Activated CD4-positive, alpha-beta T cell treated with anti-CD3 and anti-CD28 coated beads, Interleukin-2, amount 50 U/mL, for 16 hours (primary cell): ENCODE measurements around the gene TPPP.
"Not testable (repeated sequence)": the region's sequence is repeated elsewhere in the genome, so short reads cannot be mapped to it uniquely, and the experiment has no call there.

Experiments
- DNase-seq: peaks from one replicate; pipeline ENCODE4 v3.0.0-alpha.2; 2020

Gene TPPP

DNA sequence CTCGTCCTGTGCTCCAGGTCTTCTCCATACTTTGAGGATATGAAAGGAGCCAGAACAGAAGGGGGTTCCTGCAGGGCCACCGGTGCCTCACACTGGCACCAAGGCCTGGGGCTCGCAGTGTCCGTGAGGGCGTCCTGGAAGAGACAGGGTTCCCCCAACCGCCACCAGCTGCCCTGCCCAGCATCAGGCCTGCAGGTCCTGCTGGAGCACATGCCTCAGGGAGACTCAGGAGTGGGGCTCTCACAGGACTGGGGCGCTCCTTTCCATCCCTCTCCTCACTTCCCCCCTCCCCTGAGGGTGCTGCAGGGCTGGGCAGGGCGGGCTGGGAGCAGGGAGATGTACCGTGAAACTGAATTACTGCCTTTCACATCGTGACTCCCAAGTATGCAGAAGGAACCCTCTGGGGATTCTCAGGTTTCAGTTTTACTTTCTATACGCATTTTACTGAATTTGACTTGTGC, 49.3 kb downstream of the TPPP start:
- no peak for DNase-seq

- DNase-seq, result no peak
Measured at GRCh38 chr5:643351-643801, 49.8 kb downstream of the TPPP start.

- DNase-seq, result no peak
Measured at GRCh38 chr5:642481-642880, 50.7 kb downstream of the TPPP start.

- DNase-seq, result no peak
Measured at GRCh38 chr5:641331-641765, 51.8 kb downstream of the TPPP start.

GRCh38 chr5:640461-641330, 52.5 kb downstream of the TPPP start:
- DNase-seq, result no peak

DNA sequence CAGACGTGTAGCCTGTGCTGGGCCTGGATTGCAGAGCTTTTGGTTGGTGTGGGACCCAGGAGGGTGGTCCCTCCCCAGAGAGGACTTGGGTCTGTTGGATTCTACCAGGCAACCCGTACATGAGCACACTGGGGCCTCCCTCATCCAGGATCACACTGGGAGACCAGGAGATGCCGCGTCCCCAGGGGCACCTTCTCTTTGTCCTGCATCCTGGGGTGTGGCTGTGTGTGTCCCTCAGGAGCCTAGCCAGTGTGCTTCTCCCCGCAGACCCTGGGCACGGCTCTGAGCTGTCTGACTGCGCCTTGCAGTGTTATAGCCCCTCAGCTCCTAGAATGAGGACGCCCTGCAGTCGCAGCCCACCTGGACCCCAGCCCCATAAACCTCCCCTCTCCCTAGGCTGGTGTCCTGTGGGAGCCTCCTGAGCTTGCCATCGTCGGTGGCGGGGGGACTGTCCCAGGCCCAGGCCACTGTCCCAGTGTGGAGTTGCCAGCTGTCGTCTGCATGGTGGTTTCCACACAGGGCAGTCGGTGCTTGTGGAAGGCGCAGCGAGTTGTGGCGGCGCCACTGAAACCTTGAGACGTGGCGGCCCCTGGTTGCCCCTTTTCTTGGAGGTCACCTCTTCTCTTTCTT, 53.5 kb downstream of the TPPP start:
- DNase-seq, result no peak

GRCh38 chr5:639253-639530, 54.0 kb downstream of the TPPP start:
- DNase-seq, result no peak

DNA sequence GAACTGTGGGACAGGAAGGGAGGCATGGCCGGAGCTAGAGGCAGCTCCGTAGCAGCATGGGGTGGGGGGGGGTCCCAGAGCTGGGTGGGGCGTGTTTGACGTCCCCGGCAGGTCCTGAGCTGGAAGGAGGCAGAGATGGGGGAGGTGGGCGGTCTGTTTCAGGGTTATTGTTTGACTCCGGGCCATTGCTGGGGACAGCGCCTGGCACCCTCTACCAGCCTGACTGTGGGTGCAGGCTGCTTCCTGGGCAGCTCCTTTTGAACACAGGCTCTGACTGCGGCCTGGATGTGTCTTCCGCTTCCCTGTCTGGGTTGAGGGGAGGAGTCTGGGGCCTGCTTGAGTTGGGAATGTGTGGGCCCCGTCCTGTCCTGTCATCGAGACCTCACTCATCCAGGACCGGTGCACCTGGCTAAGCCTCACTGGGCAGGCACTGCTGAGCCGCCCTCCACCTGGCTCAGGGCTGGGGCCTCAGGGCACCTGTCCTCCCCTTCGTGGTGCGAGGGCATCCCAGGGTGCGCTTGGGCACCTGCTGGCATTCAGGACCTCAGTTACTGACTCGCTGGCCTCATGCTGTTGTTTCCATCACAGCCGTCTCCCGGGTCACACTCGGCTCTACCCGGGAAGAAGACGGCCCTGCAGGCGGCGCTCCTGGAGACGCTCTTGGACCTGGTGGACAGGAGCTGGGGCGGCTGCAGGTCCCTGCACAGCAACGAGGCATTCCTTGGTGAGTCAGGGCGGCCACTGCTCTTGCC, 54.5 kb downstream of the TPPP start:
- no peak for DNase-seq

DNA sequence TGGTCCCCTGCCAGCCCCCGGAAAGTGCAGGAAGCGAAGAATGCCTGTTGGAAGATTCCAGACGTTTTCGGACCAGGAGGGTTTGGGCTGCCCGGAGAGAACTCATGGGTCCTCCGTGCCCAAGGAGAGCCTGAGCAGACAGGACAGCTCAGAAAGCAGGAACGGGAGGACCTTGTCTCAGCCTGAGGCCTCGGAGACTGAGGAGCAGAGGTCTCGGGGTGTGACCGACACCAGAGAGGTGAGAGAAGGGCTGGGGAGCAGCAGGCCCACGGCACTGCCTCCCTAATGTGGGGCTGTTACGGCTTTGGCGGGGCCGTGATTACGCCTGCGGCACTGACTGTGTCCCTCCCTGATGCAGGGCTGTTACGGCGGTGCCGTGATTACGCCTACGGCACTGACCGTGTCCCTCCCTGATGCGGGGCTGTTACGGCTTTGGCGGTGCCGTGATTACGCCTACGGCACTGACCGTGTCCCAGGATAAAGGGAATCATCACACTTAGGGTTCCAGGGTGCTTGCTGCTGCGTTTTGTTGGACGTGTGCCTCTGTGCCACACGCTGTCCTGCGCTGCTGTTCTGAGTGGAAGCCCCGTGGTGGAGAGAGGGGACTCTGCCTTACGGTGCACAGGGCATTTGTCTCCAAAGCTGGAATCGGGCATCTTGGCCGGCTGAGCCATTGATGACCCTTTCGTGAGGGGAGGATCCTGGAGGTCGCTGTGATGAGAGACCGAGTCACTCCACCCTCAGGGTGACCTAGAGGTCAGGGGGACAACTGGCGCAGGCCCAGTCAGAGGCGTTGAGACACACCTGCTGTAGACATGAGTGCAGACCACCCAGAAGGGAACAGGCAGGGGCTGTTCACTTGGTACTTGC, 55.3 kb downstream of the TPPP start:
- DNase-seq, result no peak

GRCh38 chr5:636951-637350, 56.2 kb downstream of the TPPP start:
- no peak for DNase-seq

GRCh38 chr5:635306-636055, 57.7 kb downstream of the TPPP start:
- no peak for DNase-seq

DNA sequence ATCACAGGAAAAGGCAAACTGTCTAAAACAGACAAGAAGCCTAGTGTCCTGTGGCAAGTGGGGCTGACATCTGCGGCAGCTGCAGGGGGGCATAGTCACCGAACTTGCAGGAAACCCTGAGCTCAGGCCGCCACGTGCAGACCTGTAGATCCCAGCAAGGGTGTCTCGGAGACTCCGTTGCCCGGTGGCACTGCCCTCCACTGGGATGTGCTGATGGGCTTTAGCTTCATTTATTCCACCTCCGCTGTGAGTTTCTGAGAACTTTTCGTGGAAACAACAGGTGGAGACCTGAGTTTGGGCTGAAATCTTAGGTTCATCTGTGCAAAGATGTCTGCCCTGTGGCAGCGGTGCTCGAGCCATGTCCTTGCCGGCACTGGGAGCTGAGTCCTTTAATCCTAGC, 59.0 kb downstream of the TPPP start:
- DNase-seq, result no peak

GRCh38 chr5:633501-633955, 59.6 kb downstream of the TPPP start:
- DNase-seq, result no peak

- not testable (repeated sequence) for DNase-seq
Measured at GRCh38 chr5:628351-629205, 64.6 kb downstream of the TPPP start.

- no peak for DNase-seq
Measured at GRCh38 chr5:627840-628239, 65.3 kb downstream of the TPPP start.

- no peak for DNase-seq
Measured at GRCh38 chr5:626850-627249, 66.3 kb downstream of the TPPP start.

DNA sequence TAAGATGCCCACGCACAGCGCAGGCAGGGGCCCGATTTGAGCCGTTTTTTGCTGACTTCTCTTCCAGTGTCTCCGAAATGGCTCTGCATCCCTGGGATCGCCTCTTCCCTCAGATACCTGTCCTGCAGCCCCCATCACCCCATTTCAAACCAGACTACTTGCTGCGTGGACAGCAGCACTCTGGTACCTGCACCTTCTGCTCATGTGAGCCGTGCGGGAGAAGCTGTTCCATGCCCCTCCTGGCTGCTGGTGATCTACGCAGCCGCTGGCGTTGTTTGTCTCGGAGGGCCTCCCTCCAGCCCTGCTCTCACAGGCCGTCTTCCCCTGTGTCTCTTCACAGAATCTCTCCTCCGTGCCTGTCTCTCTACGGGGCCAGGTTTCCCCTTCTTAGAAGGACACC, 67.6 kb downstream of the TPPP start:
- DNase-seq, result no peak

DNA sequence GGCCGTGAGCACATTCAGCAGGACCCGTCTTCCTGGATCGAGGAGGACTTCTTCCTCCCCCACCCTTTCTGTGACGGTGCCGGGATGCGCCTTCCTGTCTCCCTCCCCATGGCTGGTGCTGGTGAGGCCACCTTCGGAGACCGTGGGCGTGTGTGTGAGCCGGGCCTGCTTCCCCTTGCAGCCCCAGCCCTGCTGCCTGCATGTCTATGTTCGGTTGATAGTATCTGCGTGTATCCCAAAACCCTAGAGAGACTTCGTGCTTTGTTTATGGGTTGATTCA, 68.3 kb downstream of the TPPP start:
- no peak for DNase-seq

DNA sequence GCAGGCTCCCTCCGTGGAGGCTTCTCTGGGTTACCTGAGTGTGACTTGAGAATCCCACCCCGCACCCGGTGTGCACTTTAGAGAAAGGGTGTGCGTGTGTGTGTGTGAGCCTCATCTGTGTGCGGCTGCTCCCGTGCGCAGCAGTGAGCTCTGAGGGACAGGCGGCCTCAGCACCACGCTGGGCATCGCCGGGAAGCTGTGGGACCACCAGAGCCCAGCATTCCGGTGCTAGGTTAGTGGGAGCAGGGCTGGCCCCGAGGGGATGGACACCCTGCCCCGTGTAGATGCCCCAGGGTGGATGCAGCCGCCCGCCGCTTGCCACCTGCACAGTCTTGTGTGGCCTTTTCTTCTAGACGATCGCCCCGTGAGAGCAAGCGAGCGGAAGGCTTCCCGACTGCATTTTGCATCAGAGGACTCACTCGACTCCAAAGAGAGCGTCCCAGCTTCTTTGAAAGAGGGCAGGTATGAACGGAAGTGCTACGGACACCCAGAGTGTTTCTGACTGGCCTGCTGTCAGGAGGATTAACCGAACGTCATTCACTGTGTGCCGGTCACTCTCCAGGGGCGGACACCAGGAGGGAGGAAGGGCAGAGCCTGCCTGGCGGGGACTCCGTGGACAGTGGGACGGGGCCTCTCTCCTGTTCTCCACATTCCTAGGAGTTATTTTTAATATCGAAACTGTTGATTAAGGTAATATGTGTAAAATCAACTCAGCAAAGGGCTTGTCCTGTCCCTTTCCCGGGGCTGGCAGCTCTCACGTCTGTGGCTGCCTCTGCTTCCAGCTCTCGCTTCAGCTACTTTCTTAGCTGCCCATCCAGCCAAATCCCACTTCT, 68.8 kb downstream of the TPPP start:
- DNase-seq, result no peak

GRCh38 chr5:623531-623930, 69.6 kb downstream of the TPPP start:
- DNase-seq, result no peak
